H1 (cell line): ENCODE results near the gene GPC6. TPM values are rescaled to one million over a fixed set of nuclear protein-coding genes. Genes with fewer than 3 reads are reported as not detected.

Experiments used
- CTCF ChIA-PET: fragments of 300-600 bp; sonication (Branson Sonifier 250); formaldehyde crosslinking; loops from one replicate; lab custom pipeline; 2021; ENCODE audit not compliant: partially characterized antibody; lab: Charles Lee
- POLR2A ChIA-PET: fragments of 300-600 bp; sonication (Branson Sonifier 250); formaldehyde crosslinking; loops from one replicate; lab custom pipeline; 2021; ENCODE audit warnings: inconsistent platforms; ENCODE audit not compliant: partially characterized antibody; lab: Charles Lee
- DNase-seq, 2 experiments: peaks; one replicate each; pipeline versions ENCODE4 v3.0.0 to v3.0.0-alpha.2; 2010 to 2022; ENCODE audit warnings: low spot score in 2 of 2, low read depth in 1 of 2, mixed read lengths in 1 of 2
- FAIRE-seq: peaks from 2 replicates; lab custom pipeline; 2011; peaks lifted over from hg19 to GRCh38; lab: Jason Lieb, UNC
- H2AFZ ChIP-seq: 2 replicates; pipeline ENCODE4 v1.8.1; 2012; ENCODE audit warnings: low read length, inconsistent platforms
- H2AK5ac ChIP-seq: 2 replicates; pipeline ENCODE4 v1.6.1; 2013; ENCODE audit warnings: low read depth, low read length
- H2BK120ac ChIP-seq: replicated peaks from 2 replicates; pipeline ENCODE3; 2013; ENCODE audit warnings: low read depth, low read length, inconsistent platforms
- H2BK12ac ChIP-seq: 2 replicates; pipeline ENCODE4 v1.6.1; 2013; ENCODE audit warnings: low read depth, low read length
- H2BK15ac ChIP-seq: 2 replicates; pipeline ENCODE4 v1.6.1; 2013; ENCODE audit warnings: low read length
- H2BK20ac ChIP-seq: 2 replicates; pipeline ENCODE4 v1.6.1; 2013; ENCODE audit warnings: low read length
- H2BK5ac ChIP-seq: 2 replicates; pipeline ENCODE4 v1.6.1; 2013; ENCODE audit warnings: low read depth, low read length
- H3K14ac ChIP-seq: 2 replicates; pipeline ENCODE4 v1.6.1; 2013; ENCODE audit warnings: inconsistent platforms; ENCODE audit not compliant: insufficient read length
- H3K18ac ChIP-seq: 2 replicates; pipeline ENCODE4 v1.6.1; 2013; ENCODE audit warnings: low read length; ENCODE audit errors: extremely low read depth
- H3K23ac ChIP-seq: 2 replicates; pipeline ENCODE4 v1.6.1; 2013; ENCODE audit warnings: inconsistent platforms; ENCODE audit not compliant: insufficient read length
- H3K23me2 ChIP-seq: 2 replicates; pipeline ENCODE4 v1.6.1; 2013; ENCODE audit warnings: low read depth, low read length
- H3K27ac ChIP-seq: 2 replicates; pipeline ENCODE4 v1.6.1; 2011; ENCODE audit warnings: low read depth, low read length, inconsistent platforms
- H3K27me3 ChIP-seq, 4 experiments: replicated peaks in 1 of 4; 1 replicate in 1 of 4; 2 replicates in 3 of 4; pipeline versions ENCODE4 v1.6.1 to v1.8.1; 2011 to 2013; ENCODE audit warnings: low read length in 3 of 4, mild to moderate bottlenecking in 3 of 4, inconsistent platforms in 2 of 4, mixed read lengths in 2 of 4, moderate library complexity in 1 of 4; ENCODE audit not compliant: control insufficient read depth in 3 of 4, insufficient read depth in 3 of 4; ENCODE audit errors: extremely low read depth in 1 of 4
- H3K36me3 ChIP-seq, 4 experiments: 2 replicates each; pipeline versions ENCODE4 v1.6.1 to v1.8.1; 2011 to 2013; ENCODE audit warnings: mild to moderate bottlenecking in 4 of 4, low read length in 3 of 4, moderate library complexity in 2 of 4, control low read depth in 1 of 4, inconsistent platforms in 1 of 4; ENCODE audit not compliant: insufficient read depth in 4 of 4, control insufficient read depth in 2 of 4
- H3K4ac ChIP-seq: replicated peaks from 2 replicates; pipeline ENCODE3; 2013; ENCODE audit warnings: low read length, low read depth, mixed read lengths, inconsistent platforms; ENCODE audit not compliant: insufficient read length
- H3K4me1 ChIP-seq, 4 experiments: replicated peaks in 1 of 4; 1 replicate in 1 of 4; 2 replicates in 3 of 4; pipeline versions ENCODE4 v1.6.1 to v1.8.1; 2011 to 2013; ENCODE audit warnings: low read length in 3 of 4, inconsistent platforms in 2 of 4, mixed read lengths in 1 of 4; ENCODE audit not compliant: insufficient read depth in 4 of 4, control insufficient read depth in 3 of 4
- H3K4me2 ChIP-seq, 2 experiments: 2 replicates each; pipeline versions ENCODE4 v1.6.1 to v1.8.1; 2011 to 2013; ENCODE audit warnings: low read depth in 2 of 2, low read length in 2 of 2, control low read depth in 1 of 2, inconsistent platforms in 1 of 2, mild to moderate bottlenecking in 1 of 2; ENCODE audit not compliant: insufficient read depth in 1 of 2
- H3K4me3 ChIP-seq, 4 experiments: fragments of 200-600, 300-600 bp in 1 of 4; sonication (generic), shearing (Covaris generic), sonication (Bioruptor Twin) in 1 of 4; 2 replicates each; pipeline versions ENCODE4 v1.5.1 to v1.8.1; 2011 to 2016; ENCODE audit warnings: low read length in 4 of 4, low read depth in 3 of 4, control low read depth in 2 of 4, inconsistent platforms in 2 of 4, mild to moderate bottlenecking in 2 of 4, mixed read lengths in 1 of 4, moderate library complexity in 1 of 4; ENCODE audit not compliant: insufficient read depth in 2 of 4; ENCODE audit errors: extremely low read depth in 1 of 4
- H3K56ac ChIP-seq: replicated peaks from 2 replicates; pipeline ENCODE3; 2013; ENCODE audit warnings: low read depth, mild to moderate bottlenecking, mixed read lengths, low read length, inconsistent platforms; ENCODE audit not compliant: insufficient read length
- H3K79me1 ChIP-seq: 2 replicates; pipeline ENCODE4 v1.6.1; 2013; ENCODE audit warnings: low read depth, low read length, control low read depth
- H3K79me2 ChIP-seq, 2 experiments: 2 replicates each; pipeline versions ENCODE4 v1.6.1 to v1.8.1; 2012 to 2013; ENCODE audit warnings: low read length in 2 of 2, mild to moderate bottlenecking in 2 of 2, inconsistent platforms in 1 of 2; ENCODE audit not compliant: insufficient read depth in 2 of 2, control insufficient read depth in 1 of 2
- H3K9ac ChIP-seq, 4 experiments: replicated peaks in 1 of 4; 1 replicate in 1 of 4; 2 replicates in 3 of 4; pipeline versions ENCODE4 v1.6.1 to v1.8.1; 2011 to 2013; ENCODE audit warnings: low read depth in 3 of 4, low read length in 3 of 4, control low read depth in 2 of 4, mild to moderate bottlenecking in 2 of 4, moderate library complexity in 2 of 4, inconsistent platforms in 1 of 4; ENCODE audit errors: extremely low read depth in 1 of 4
- H3K9me3 ChIP-seq, 2 experiments: 2 replicates each; pipeline versions ENCODE4 v1.6.1 to v1.8.1; 2012 to 2013; ENCODE audit warnings: mild to moderate bottlenecking in 2 of 2, moderate library complexity in 2 of 2, control low read depth in 1 of 2, inconsistent platforms in 1 of 2, low read depth in 1 of 2, low read length in 1 of 2, mixed read lengths in 1 of 2; ENCODE audit not compliant: insufficient read depth in 2 of 2
- H4K20me1 ChIP-seq, 2 experiments: replicated peaks in 1 of 2; 2 replicates each; pipeline versions ENCODE3 to v1.8.1; 2011 to 2013; ENCODE audit warnings: inconsistent platforms in 2 of 2, low read length in 2 of 2, mild to moderate bottlenecking in 1 of 2; ENCODE audit not compliant: insufficient read depth in 2 of 2, control insufficient read depth in 1 of 2
- H4K5ac ChIP-seq: 2 replicates; pipeline ENCODE4 v1.6.1; 2013; ENCODE audit warnings: low read length, low read depth, mixed read lengths, inconsistent platforms; ENCODE audit not compliant: insufficient read length
- H4K8ac ChIP-seq: 2 replicates; pipeline ENCODE4 v1.8.0; 2013; ENCODE audit warnings: mild to moderate bottlenecking, moderate library complexity, low read length, inconsistent platforms; ENCODE audit not compliant: insufficient read depth; ENCODE audit errors: extremely low read depth
- H4K91ac ChIP-seq: replicated peaks from 2 replicates; pipeline ENCODE3; 2013; ENCODE audit warnings: low read length, mixed read lengths, inconsistent platforms; ENCODE audit not compliant: insufficient read length
- BRCA1 ChIP-seq: IDR thresholded peaks from 2 replicates; pipeline ENCODE4 v1.6.1; 2012; ENCODE audit warnings: low read depth, low read length, improper control_type of control experiment
- CREB1 ChIP-seq: IDR thresholded peaks from 2 replicates; pipeline ENCODE4 v1.6.1; 2012; ENCODE audit warnings: inconsistent platforms
- FOSL1 ChIP-seq: IDR thresholded peaks from 2 replicates; pipeline ENCODE4 v1.6.1; 2011; ENCODE audit warnings: mild to moderate bottlenecking, low read depth, low read length, moderate library complexity; ENCODE audit not compliant: insufficient read depth
- GABPA ChIP-seq: IDR thresholded peaks from 2 replicates; pipeline ENCODE4 v1.6.1; 2011; ENCODE audit warnings: mild to moderate bottlenecking, low read length, moderate library complexity, borderline replicate concordance; ENCODE audit not compliant: insufficient read depth
- KDM1A ChIP-seq: fragments of 200-600, 300-600 bp; sonication (generic); IDR thresholded peaks from 2 replicates; pipeline ENCODE4 v1.7.1; 2016; ENCODE audit warnings: mild to moderate bottlenecking, low read length, borderline replicate concordance
- SAP30 ChIP-seq: fragments of 300-600 bp; sonication (generic); IDR thresholded peaks from 2 replicates; pipeline ENCODE4 v1.7.1; 2012; ENCODE audit warnings: low read length, moderate library complexity, mild to moderate bottlenecking, inconsistent platforms; ENCODE audit not compliant: insufficient read depth, insufficient replicate concordance
- TAF1 ChIP-seq: IDR thresholded peaks from 2 replicates; pipeline ENCODE4 v1.6.1; 2011; ENCODE audit warnings: mild to moderate bottlenecking, low read depth, low read length
- WGBS, 2 experiments: shearing (Covaris generic) in 1 of 2; methylation state at CpG; one replicate each; pipeline versions ENCODE4 v1.1.6 to v1.1.7; 2013 to 2015; ENCODE audit warnings: low lambda C conversion rate in 2 of 2, mixed read lengths in 2 of 2, inconsistent platforms in 1 of 2, low coverage in 1 of 2, missing lambda C conversion rate in 1 of 2; ENCODE audit not compliant: insufficient replicate concordance in 2 of 2, insufficient coverage in 1 of 2, insufficient read length in 1 of 2; ENCODE audit errors: extremely low coverage in 1 of 2, missing lambda C conversion rate in 1 of 2; 5-methylcytosine and 5-hydroxymethylcytosine counted together
- polyA plus RNA-seq, 7 experiments: library from polyadenylated mRNA; depleted of rRNA in 3 of 7; stranded (reverse) in 5 of 7; unstranded in 2 of 7; fragments of >200 nt in 5 of 7; fragments of 200-250 nt in 2 of 7; gene quantifications; 1 replicate in 5 of 7; 2 replicates in 1 of 7; 4 replicates in 1 of 7; pipeline versions ENCODE4 v1.2.1 to v1.2.3, GENCODE V29; 2011 to 2013; ENCODE audit warnings: missing spikeins in 2 of 7, mixed read lengths in 2 of 7
- total RNA-seq: library from RNA; stranded (reverse); fragmentation: NEBNext Ultra II Directional; extraction: Animal tissue kit (Norgen Biotek cat#: 25700); gene quantifications from 2 replicates; pipeline ENCODE4 v1.2.1, GENCODE V29; 2021
- TF ChIP-seq, protein P1 (sequence below), 3 experiments: IDR thresholded peaks; 1 replicate in 2 of 3; 2 replicates in 1 of 3; pipeline versions ENCODE4 v1.5.1 to v1.6.1; 2011; ENCODE audit warnings: low read length in 3 of 3, mild to moderate bottlenecking in 3 of 3, inconsistent platforms in 2 of 3, low read depth in 1 of 3, moderate library complexity in 1 of 3; ENCODE audit not compliant: insufficient read depth in 1 of 3; ENCODE audit errors: control extremely low read depth in 1 of 3
- TF ChIP-seq, protein P2 (sequence below): IDR thresholded peaks from 2 replicates; pipeline ENCODE4 v1.6.1; 2012; ENCODE audit warnings: inconsistent platforms
- TF ChIP-seq, protein P3 (sequence below): IDR thresholded peaks from 2 replicates; pipeline ENCODE4 v1.6.1; 2011; ENCODE audit warnings: low read length, improper control_type of control experiment

The GPC6 gene
- total and polyA plus RNA-seq, 2 of the 8 experiments (the other 6 are each of a cell fraction or from before 2014, with no cell fraction given) = 5.4 to 12.0 TPM

DNA sequence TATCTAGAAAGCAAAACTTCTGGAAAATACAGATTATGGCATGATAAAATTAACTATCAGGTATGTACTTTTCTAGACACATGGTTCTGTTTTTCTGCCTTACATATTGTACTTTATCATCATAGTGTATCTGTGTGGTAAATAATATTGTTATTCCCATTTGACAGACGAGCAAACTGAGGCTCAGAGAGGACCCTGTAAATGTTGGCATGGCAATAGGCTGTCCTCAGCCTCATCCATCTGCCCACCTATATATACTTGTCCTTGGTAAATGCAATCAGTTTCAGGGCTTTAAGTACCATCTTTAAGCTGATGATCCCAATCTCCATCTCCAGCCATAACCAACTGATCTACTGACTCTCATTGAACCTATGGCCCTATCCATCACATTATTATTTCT is 1074.9 kb downstream of the GPC6 start:
- Histone ChIP-seq H3K9ac (no peak overlapping the region), H3K14ac (no peak overlapping the region), H3K4me3 (no peak overlapping the region), H2BK120ac (no peak overlapping the region), H3K23ac (no peak overlapping the region), H3K18ac (no peak overlapping the region), H2AK5ac (no peak overlapping the region), H3K4me1 (peaks cover 0 to 8% (median 3%) of the 10 kb centered on the region in 4 experiments; a peak in 4 of 7 replicates), H2BK20ac (no peak overlapping the region), H3K27me3 (no peaks in the 10 kb centered on the region), H4K20me1 (no peaks in the 10 kb centered on the region), H2AFZ (no peak overlapping the region), H3K4ac (no peak overlapping the region), H3K27ac (no peak overlapping the region), H3K79me1 (no peaks in the 10 kb centered on the region), H3K56ac (no peak overlapping the region), H3K9me3 (no peaks in the 10 kb centered on the region), H2BK5ac (no peak overlapping the region), H3K36me3 (no peaks in the 10 kb centered on the region), H4K5ac (no peak overlapping the region), H2BK12ac (no peak overlapping the region), H3K79me2 (no peaks in the 10 kb centered on the region), H3K4me2 (no peak overlapping the region), H4K91ac (no peak overlapping the region), H3K23me2 (no peaks in the 10 kb centered on the region), H4K8ac (no peak overlapping the region), H2BK15ac (no peak overlapping the region)
- FAIRE-seq (no peak), DNase-seq (no peak)
- 89% methylated on average over 1 of the region's 1 CpG; no CpG with 5 or more reads in 1 of the 2 experiments for WGBS, 2 experiments
- CTCF ChIA-PET = no interaction called here
- POLR2A ChIA-PET = no interaction called here
- TF ChIP-seq KDM1A (no peak), BRCA1 (no peak), TAF1 (no peak), GABPA (no peak), CREB1 (no peak), SAP30 (no peak), FOSL1 (no peak)
- TF ChIP-seq, protein P1, sequence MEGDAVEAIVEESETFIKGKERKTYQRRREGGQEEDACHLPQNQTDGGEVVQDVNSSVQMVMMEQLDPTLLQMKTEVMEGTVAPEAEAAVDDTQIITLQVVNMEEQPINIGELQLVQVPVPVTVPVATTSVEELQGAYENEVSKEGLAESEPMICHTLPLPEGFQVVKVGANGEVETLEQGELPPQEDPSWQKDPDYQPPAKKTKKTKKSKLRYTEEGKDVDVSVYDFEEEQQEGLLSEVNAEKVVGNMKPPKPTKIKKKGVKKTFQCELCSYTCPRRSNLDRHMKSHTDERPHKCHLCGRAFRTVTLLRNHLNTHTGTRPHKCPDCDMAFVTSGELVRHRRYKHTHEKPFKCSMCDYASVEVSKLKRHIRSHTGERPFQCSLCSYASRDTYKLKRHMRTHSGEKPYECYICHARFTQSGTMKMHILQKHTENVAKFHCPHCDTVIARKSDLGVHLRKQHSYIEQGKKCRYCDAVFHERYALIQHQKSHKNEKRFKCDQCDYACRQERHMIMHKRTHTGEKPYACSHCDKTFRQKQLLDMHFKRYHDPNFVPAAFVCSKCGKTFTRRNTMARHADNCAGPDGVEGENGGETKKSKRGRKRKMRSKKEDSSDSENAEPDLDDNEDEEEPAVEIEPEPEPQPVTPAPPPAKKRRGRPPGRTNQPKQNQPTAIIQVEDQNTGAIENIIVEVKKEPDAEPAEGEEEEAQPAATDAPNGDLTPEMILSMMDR (IDR thresholded peaks at IDR 0.05; ENCODE audit: control extremely low read depth in 1 of 3, insufficient read depth in 1 of 3, low read depth in 1 of 3, low read length in 3 of 3) = no peak
- TF ChIP-seq, protein P2, sequence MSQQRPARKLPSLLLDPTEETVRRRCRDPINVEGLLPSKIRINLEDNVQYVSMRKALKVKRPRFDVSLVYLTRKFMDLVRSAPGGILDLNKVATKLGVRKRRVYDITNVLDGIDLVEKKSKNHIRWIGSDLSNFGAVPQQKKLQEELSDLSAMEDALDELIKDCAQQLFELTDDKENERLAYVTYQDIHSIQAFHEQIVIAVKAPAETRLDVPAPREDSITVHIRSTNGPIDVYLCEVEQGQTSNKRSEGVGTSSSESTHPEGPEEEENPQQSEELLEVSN = no peak
- TF ChIP-seq, protein P3, sequence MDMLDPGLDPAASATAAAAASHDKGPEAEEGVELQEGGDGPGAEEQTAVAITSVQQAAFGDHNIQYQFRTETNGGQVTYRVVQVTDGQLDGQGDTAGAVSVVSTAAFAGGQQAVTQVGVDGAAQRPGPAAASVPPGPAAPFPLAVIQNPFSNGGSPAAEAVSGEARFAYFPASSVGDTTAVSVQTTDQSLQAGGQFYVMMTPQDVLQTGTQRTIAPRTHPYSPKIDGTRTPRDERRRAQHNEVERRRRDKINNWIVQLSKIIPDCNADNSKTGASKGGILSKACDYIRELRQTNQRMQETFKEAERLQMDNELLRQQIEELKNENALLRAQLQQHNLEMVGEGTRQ = no peak
